ENCODE measurements around the gene NFIX. TPM values are rescaled to one million over a fixed set of nuclear protein-coding genes. Genes with fewer than 3 reads are reported as not detected.
"Not testable (repeated sequence)": the region's sequence is repeated elsewhere in the genome, so short reads cannot be mapped to it uniquely, and the experiment has no call there.

NFIX gene
- total RNA-seq, 4 donors from 2014 or later: 56.0 to 154 (median 79.4) TPM

GRCh38 chr19:12970070-12970820, 25.0 kb upstream of the NFIX start:
- Histone ChIP-seq H3K27ac (replicated peaks in 1 of 4) (peak overlapping the region in 3 of 4 donors; percentile 62 to 75 (median 74)), H3K9me3 (no peaks in the 10 kb centered on the region), H3K4me1 (peaks cover 3 to 19% (median 16%) of the 10 kb centered on the region in 4 donors), H3K27me3 (no peaks in the 10 kb centered on the region), H3K4me3 (no peak overlapping the region), H3K36me3 (no peaks in the 10 kb centered on the region)
- 93% methylated on average over 7 of the region's 7 CpGs for WGBS
- intact Hi-C loops (cut with DNase I): no loop called here
- DNase-seq (ENCODE audit: extremely low spot score): no peak
- no peak for TF ChIP-seq POLR2A (IDR thresholded peaks at IDR 0.05; ENCODE audit: low read depth)
- no peak for TF ChIP-seq POLR2AphosphoS5 (IDR thresholded peaks at IDR 0.05)
- no peak for TF ChIP-seq EP300 (IDR thresholded peaks at IDR 0.05)
- no peak for TF ChIP-seq CTCF (IDR thresholded peaks at IDR 0.05)

GRCh38 chr19:12973236-12973635, 22.0 kb upstream of the NFIX start:
- 85% methylated on average over 6 of the region's 16 CpGs for WGBS
- Histone ChIP-seq H3K9me3 (no peaks in the 10 kb centered on the region), H3K27me3 (no peaks in the 10 kb centered on the region), H3K4me1 (peaks cover 0 to 14% (median 10%) of the 10 kb centered on the region in 4 donors), H3K36me3 (no peaks in the 10 kb centered on the region), H3K4me3 (no peak overlapping the region), H3K27ac (replicated peaks in 1 of 4) (no peak overlapping the region)
- DNase-seq (ENCODE audit: extremely low spot score): no peak
- intact Hi-C loops (cut with DNase I): no loop called here
- no peak for TF ChIP-seq POLR2AphosphoS5 (IDR thresholded peaks at IDR 0.05)
- TF ChIP-seq CTCF (IDR thresholded peaks at IDR 0.05): no peak
- TF ChIP-seq POLR2A (IDR thresholded peaks at IDR 0.05; ENCODE audit: low read depth): no peak
- no peak for TF ChIP-seq EP300 (IDR thresholded peaks at IDR 0.05)

- Histone ChIP-seq H3K36me3 (no peaks in the 10 kb centered on the region), H3K27me3 (no peaks in the 10 kb centered on the region), H3K27ac (replicated peaks in 1 of 4) (no peak overlapping the region), H3K4me3 (no peak overlapping the region), H3K9me3 (no peaks in the 10 kb centered on the region), H3K4me1 (peaks cover 0 to 9% (median 5%) of the 10 kb centered on the region in 4 donors)
- intact Hi-C loops (cut with DNase I): loop anchor here (5.0 kb wide), 1 partner anchor 288 kb away; no protein-coding TSS in a partner anchor
- 47% methylated on average over 7 of the region's 19 CpGs for WGBS
- TF ChIP-seq CTCF (IDR thresholded peaks at IDR 0.05) (no peak), POLR2A (IDR thresholded peaks at IDR 0.05; ENCODE audit: low read depth) (no peak), EP300 (IDR thresholded peaks at IDR 0.05) (no peak), POLR2AphosphoS5 (IDR thresholded peaks at IDR 0.05) (no peak)
- no peak for DNase-seq (ENCODE audit: extremely low spot score)
These were observed 20.7 kb upstream of the NFIX start for GRCh38 chr19:12974301-12975220.

GRCh38 chr19:12975221-12975741, 20.0 kb upstream of the NFIX start:
- WGBS: 40% methylated on average over 1 of the region's 17 CpGs
- no peak overlapping the region for H3K4me3 ChIP-seq
- no peaks in the 10 kb centered on the region for H3K9me3 ChIP-seq
- no peak for TF ChIP-seq POLR2A (IDR thresholded peaks at IDR 0.05; ENCODE audit: low read depth)
- TF ChIP-seq POLR2AphosphoS5 (IDR thresholded peaks at IDR 0.05): no peak
- TF ChIP-seq EP300 (IDR thresholded peaks at IDR 0.05): no peak
- no peak for TF ChIP-seq CTCF (IDR thresholded peaks at IDR 0.05)
- no peaks in the 10 kb centered on the region for H3K36me3 ChIP-seq
- no peak for DNase-seq (ENCODE audit: extremely low spot score)
- H3K27ac ChIP-seq (replicated peaks in 1 of 4): no peak overlapping the region
- peaks cover 0 to 4% (median 0%) of the 10 kb centered on the region in 4 donors for H3K4me1 ChIP-seq
- intact Hi-C loops (cut with DNase I): loop anchor here (5.0 kb wide), 1 partner anchor 287 kb away; no protein-coding TSS in a partner anchor
- H3K27me3 ChIP-seq: no peaks in the 10 kb centered on the region

GRCh38 chr19:12976109-12976508, 19.2 kb upstream of the NFIX start:
- not testable (repeated sequence) for DNase-seq (ENCODE audit: extremely low spot score); H3K27me3 ChIP-seq; H3K4me3 ChIP-seq; H3K4me1 ChIP-seq; H3K27ac ChIP-seq (replicated peaks in 1 of 4); H3K9me3 ChIP-seq; H3K36me3 ChIP-seq
- intact Hi-C loops (cut with DNase I): loop anchor here (5.0 kb wide), 1 partner anchor 286 kb away; no protein-coding TSS in a partner anchor
- WGBS: 90% methylated on average over 7 of the region's 7 CpGs
